GM19452 (cell line): ENCODE data around the gene ATF2.
"Not testable (repeated sequence)": the region's sequence is repeated elsewhere in the genome, so short reads cannot be mapped to it uniquely, and the experiment has no call there.

Source experiments
- ATAC-seq: cut with Tn5 transposase; IDR thresholded peaks from one replicate; pipeline ENCODE4 v1.9.1; 2021; ENCODE audit not compliant: unreplicated experiment

The ATF2 gene

GRCh38 chr2:175167076-175167791, 769 bp downstream of the ATF2 start:
- ATAC-seq: no peak

- ATAC-seq: no peak
Measured at GRCh38 chr2:175166216-175166824, 1.7 kb downstream of the ATF2 start.

DNA sequence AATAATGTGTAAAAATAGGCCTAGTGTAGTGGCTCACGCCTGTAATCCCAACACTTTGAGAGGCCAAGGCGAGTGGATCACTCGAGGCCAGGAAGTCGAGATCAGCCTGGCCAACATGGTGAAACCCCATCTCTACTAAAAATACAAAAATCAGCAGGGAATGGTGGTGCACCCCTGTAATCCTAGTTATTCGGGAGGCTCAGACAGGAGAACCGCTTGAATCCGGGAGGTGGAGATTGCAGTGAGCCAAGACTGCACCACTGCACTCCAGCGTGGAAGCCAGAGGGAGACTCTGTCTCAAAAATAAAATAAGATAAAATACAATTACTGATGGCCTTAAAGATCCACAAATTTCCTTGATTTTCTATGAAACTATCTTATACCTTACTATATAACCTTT, 3.8 kb downstream of the ATF2 start:
- ATAC-seq: no peak

- ATAC-seq: no peak
Measured at GRCh38 chr2:175158894-175159293, 9.1 kb downstream of the ATF2 start.

GRCh38 chr2:175156534-175156933, 11.5 kb downstream of the ATF2 start:
- no peak for ATAC-seq

- peak; percentile 79 for ATAC-seq
Measured at GRCh38 chr2:175154661-175155082, 13.3 kb downstream of the ATF2 start.

DNA sequence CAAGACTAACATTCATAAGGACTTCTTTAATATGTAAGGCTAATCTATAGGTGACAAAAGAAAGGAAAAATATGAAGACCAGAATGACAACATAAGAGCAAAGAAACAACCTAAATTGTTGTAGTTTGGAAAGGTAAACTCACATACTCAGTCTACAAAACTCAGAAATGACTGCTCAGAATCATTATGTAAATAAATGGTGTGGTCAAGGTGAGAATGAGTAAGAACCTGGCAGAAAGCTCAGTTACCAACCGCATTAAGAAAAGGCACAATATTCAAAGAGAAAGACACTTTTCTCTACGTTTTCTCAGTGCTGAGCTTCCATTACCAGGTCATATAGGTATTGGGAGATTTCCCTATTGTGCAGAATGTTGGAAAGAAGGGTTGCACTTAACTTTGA, 15.8 kb downstream of the ATF2 start:
- peak; percentile 80 for ATAC-seq

DNA sequence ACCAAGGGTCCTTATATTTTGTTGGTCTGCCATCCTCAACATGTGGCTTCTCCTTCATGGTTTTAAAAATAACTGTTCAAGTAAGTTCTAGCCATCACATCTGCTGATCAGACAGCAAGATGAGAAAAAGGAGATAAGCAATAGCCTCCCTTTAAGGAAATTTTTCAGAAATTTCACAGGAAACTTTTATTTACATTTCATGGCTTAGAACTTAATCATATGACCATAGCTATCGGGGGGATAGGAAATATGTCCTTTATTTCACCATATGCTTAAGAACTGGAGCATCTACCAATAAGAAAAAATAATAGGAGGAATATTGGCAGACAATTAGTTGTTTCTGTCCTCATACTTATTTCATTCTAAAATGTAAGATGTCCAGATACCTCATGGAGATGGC, 16.2 kb downstream of the ATF2 start:
- ATAC-seq: peak; percentile 6

- no peak for ATAC-seq
Measured at GRCh38 chr2:175147186-175147585, 20.8 kb downstream of the ATF2 start.

DNA sequence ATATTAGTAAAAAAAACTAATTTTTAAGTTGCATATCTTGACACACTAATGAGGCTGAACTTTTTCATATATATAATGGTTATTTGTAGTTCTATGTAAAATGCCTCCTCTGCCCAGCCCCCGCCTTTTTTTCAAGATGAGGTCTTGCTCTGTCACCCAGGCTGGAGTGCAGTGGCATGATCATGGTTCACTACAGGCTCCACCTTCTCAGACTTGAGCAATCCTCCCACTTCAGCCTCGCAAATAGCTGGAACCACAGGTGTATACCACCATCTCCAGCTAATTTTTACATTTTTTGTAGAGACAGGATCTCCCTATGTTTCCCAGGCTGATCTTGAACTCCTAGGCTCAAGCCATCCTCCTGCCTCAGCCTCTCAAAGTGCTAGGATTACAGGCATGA, 24.3 kb downstream of the ATF2 start:
- ATAC-seq: no peak

DNA sequence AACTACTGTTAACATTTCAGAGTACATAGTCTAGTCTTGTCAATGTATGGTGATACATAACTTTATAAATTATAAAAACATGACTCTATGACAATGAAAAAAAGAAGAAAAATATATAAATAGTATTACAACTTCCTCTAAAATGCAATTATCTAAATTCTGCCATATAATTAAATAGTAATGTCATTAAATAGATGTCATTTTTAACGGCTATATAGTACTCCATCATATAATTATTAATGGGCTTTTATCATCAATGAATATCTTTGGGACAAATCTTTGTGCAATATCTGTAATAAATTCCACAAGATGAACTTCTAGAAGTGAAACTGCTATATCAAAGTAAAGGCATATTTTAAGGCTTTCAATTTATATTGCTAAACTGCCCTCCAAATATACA, 24.8 kb downstream of the ATF2 start:
- no peak for ATAC-seq

- no peak for ATAC-seq
Measured at GRCh38 chr2:175140332-175140731, 27.7 kb downstream of the ATF2 start.

DNA sequence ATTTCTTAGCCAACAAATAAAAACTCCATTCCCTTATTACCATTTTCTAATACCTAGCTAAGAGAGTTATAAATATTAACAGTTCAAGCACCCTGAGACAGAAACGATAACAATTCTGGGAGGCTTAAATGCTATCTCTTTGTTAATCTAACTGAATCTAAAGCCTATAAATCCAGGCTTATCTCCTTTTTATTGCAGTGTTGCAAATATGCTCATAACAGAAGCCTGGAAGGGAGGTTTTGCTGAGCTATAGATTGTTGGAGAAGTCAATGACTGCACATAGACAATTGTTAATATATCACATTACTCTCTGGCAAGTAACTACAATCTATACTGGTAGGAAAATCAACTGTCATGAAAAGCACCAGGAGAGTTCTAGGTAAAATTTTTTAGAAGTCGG, 30.2 kb downstream of the ATF2 start:
- ATAC-seq: no peak

DNA sequence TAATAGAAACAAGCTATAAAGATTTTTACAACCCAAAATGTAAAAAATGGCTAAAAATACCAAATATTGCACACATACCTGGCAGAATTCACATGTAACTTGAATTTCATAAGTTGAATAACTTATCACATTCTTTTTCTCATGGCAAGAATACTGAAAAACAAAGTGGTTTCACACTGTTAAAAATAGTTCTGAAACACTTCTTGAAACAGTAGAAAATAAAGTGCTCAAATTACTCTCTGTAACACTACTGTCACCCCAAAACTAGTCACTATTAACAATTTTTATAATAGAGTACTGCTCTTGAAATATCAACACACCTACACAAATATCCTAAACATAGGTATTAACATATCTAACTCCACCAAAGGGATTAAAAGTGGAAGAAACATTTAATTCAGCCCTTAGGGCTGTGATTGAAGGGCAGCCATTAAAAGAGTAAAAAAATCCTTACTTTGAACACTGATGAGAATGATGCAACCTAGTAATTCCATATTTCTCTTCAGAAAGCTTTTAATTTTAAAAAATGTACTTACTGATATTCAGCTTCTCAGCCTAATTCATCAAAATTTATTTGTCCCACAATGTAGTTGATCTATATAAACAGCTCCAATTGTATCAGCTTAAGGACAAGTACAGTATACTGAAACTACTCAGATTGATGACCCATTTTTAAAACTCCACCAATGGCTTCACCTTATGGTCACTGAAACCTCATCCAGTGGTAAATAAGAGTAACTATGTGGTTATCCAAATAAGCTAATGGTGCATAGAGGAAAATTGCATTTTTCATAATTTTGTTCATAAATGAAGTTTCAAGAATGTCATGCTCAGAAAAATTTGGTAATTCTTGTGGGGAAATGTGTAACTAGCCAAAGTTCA, 31.4 kb downstream of the ATF2 start:
- ATAC-seq: peak; percentile 76

DNA sequence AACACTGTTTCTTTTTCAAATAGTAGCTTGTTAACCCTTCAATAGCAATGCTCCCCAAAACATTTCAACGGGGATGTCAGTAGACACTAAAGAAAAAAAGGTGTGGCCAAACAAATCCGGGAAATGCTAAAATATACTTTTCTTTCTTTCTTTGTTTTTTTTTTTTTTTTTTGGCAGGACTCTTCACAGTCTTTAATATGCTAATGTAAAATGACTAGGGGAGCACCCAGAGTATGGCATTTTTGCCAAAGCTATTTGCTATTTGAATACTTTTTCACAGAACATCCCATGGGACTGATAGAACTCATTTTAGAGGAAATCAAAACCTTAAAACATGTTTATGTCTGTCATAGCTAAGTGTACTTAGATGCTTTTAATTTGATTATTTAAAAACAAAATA, 32.1 kb downstream of the ATF2 start:
- ATAC-seq: no peak

- ATAC-seq: no peak
Measured at GRCh38 chr2:175135177-175135576, 32.8 kb downstream of the ATF2 start.

DNA sequence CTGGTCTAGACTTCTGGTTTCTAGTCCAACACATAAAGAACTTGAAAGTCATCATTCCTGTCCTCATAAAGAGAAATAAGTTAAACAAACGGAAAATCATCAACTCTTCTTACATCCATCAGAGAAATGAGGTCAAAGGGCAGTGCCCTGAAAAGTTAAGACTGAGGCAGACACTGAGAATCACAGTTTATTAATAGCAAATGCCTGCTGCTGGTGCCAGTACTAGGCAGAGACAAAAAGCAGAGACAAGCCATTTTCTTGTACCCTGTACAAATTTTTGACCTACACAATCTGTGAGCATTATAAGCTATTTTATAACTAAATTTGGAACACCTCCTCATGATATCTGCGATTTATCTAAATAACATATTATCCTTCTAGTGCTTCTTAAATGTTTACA, 36.8 kb downstream of the ATF2 start:
- ATAC-seq: no peak

DNA sequence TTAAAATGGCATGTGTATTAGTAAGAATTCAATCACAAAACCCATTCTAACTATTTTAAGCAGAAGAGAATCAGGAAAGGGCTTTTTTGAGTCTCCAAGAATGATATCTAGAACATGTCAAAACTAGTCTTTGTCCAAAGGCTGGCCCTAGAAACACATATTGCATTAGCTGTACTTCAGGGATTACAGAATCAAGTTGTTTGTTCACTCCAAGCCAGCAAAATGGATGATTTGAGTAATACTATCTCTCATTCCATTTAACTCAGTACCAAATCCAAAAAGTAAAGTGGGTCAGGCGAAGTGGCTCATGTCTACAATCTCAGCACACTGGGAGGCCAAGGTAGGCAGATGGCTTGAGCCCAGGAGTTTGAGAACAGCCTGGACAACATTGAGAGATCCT, 41.3 kb downstream of the ATF2 start:
- no peak for ATAC-seq

- ATAC-seq: no peak
Measured at GRCh38 chr2:175123254-175123653, 44.7 kb downstream of the ATF2 start.

DNA sequence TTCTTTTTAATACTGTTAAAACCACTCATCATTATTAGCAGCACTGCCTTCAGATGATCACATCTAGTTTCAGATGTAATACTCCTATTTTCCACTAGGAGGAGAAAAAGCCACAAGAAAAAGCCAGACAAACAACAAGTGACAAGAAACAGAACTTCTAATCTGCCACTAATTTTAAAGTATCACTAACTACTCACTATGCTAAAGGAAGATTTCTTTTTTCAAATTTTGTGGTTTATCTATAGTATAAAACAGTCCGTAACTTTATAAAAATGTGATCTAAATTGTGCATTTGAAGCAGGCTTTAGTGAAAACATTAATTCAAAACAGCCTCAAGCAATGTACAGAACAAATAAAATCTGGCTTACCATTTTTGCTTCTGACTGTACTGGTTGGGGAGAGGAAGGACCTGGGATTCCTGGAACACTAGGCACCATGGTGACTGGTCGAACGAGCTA, 56.8 kb downstream of the ATF2 start:
- ATAC-seq: no peak

GRCh38 chr2:175108091-175108490, 59.9 kb downstream of the ATF2 start:
- not testable (repeated sequence) for ATAC-seq

GRCh38 chr2:175107146-175107545, 60.9 kb downstream of the ATF2 start:
- ATAC-seq: no peak
